Measurements from ENCODE around the gene SLIT3. TPM values are rescaled to one million over a fixed set of nuclear protein-coding genes. Genes with fewer than 3 reads are reported as not detected.

Gene SLIT3
- total and polyA plus RNA-seq, 2 donors (not counting 3 experiments of a cell fraction or from before 2014, with no cell fraction given): 0.90 to 1.0 TPM

DNA sequence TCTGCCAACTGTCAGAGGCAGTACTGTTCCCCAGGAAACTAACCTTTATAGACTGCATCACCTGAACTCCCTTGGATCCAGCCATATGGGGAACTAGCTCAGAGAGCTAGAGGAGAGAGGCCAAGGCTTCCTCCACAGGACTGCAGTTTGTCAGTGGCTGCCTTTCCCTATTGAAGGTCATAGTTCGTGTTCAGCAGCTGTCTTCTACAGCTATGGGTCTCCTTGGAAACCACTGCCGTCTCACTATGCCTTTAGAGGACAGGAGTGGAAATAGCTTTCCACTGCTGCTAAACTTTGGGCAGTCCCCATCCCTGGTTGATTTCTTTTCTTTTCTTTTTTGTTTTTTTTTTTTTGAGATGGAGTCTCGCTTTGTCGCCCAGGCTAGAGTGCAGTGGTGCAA is 4.4 kb upstream of the SLIT3 start:
- Histone ChIP-seq H3K9me1 (replicated peaks; ENCODE audit: control insufficient read depth, extremely low read depth, insufficient read depth, low read length) (no peaks in the 10 kb centered on the region), H3K4me3 (replicated peaks in 1 of 3; ENCODE audit: insufficient read depth in 1 of 3, low read depth in 1 of 3, low read length in 3 of 3) (no peak overlapping the region), H3K79me2 (ENCODE audit: control insufficient read depth, insufficient read depth, low read length) (no peaks in the 10 kb centered on the region), H3K9ac (replicated peaks; ENCODE audit: extremely low read depth, insufficient read depth, low read length) (no peak overlapping the region), H3K27ac (ENCODE audit: insufficient read depth, low read depth, low read length) (no peak overlapping the region), H3K36me3 (ENCODE audit: control insufficient read depth in 2 of 2, extremely low read depth in 1 of 2, insufficient read depth in 2 of 2, low read length in 2 of 2) (no peaks in the 10 kb centered on the region), H2AFZ (ENCODE audit: low read depth, low read length) (no peak overlapping the region), H4K20me1 (replicated peaks; ENCODE audit: control insufficient read depth, extremely low read depth, insufficient read depth, low read length) (no peaks in the 10 kb centered on the region), H3K27me3 (ENCODE audit: control insufficient read depth in 2 of 2, insufficient read depth in 2 of 2, low read length in 2 of 2) (peaks cover 22% of the 10 kb centered on the region in 2 experiments), H3K4me1 (ENCODE audit: control insufficient read depth, extremely low read depth, insufficient read depth, low read length) (peaks cover 4% of the 10 kb centered on the region), H3K4me2 (ENCODE audit: insufficient read depth, low read length) (no peak overlapping the region), H3K9me3 (replicated peaks; ENCODE audit: control insufficient read depth, insufficient read depth, low read length) (no peaks in the 10 kb centered on the region)
- BruUV-seq (replicated peaks): no TSS peak
- ChIA-PET CTCF (no interaction called here), POLR2A (no interaction called here)
- intact Hi-C loops (cut with micrococcal nuclease): no loop called here
- DNase-seq (ENCODE audit: low read depth, low spot score): no peak
- no peak for TF ChIP-seq POLR2A (IDR thresholded peaks at IDR 0.05; ENCODE audit: low read depth, low read length)
- TF ChIP-seq GATA2 (IDR thresholded peaks at IDR 0.05; ENCODE audit: insufficient read depth, insufficient read length, low read depth, low read length): no peak
- no peak for TF ChIP-seq MYC (IDR thresholded peaks at IDR 0.05; ENCODE audit: low read depth, low read length)
- TF ChIP-seq MAX (IDR thresholded peaks at IDR 0.05; ENCODE audit: insufficient read depth, insufficient read length): no peak
- no peak for TF ChIP-seq EZH2 (IDR thresholded peaks at IDR 0.05; ENCODE audit: borderline replicate concordance, low read depth, low read length, severe bottlenecking)
- TF ChIP-seq POLR2AphosphoS5 (IDR thresholded peaks at IDR 0.05; ENCODE audit: insufficient read depth, low read depth, low read length): no peak
- TF ChIP-seq JUN (IDR thresholded peaks at IDR 0.05; ENCODE audit: borderline replicate concordance, insufficient read depth, insufficient read length, low read depth): no peak
- no peak for TF ChIP-seq FOS (IDR thresholded peaks at IDR 0.05; ENCODE audit: borderline replicate concordance, insufficient read depth, low read length)
- TF ChIP-seq CTCF (IDR thresholded peaks at IDR 0.05; ENCODE audit: extremely low read depth in 1 of 2, insufficient read depth in 1 of 2, low read depth in 1 of 2, low read length in 2 of 2): no peak
- dilution Hi-C loops (cut with MboI; ENCODE audit: extremely low pct_ligation_motif_present, low sequenced_read_pairs): no loop called here
- FAIRE-seq: no peak
